HepG2 (cell line): Measurements from ENCODE around the gene MRPL50. TPM values are rescaled to one million over a fixed set of nuclear protein-coding genes. Genes with fewer than 3 reads are reported as not detected.
A peak's percentile ranks its signal among the peaks of the same experiment; 100 is the strongest.

Experiments
- BCL6 ChIP-seq: IDR thresholded peaks from 2 replicates; pipeline ENCODE4 v1.6.1; 2016; ENCODE audit warnings: missing genetic modification reagents, missing compliant biosample characterization
- KDM6A ChIP-seq: IDR thresholded peaks from 2 replicates; pipeline ENCODE4 v1.6.1; 2016; ENCODE audit warnings: low read depth
- MED13 ChIP-seq: sonication (generic); formaldehyde crosslinking; IDR thresholded peaks from 2 replicates; pipeline ENCODE4 v1.5.0; 2020; ENCODE audit warnings: missing genetic modification reagents
- MTF2 ChIP-seq: sonication (generic); formaldehyde crosslinking; IDR thresholded peaks from 2 replicates; pipeline ENCODE4 v1.5.0; 2020; ENCODE audit warnings: missing genetic modification reagents, borderline replicate concordance
- PAF1 ChIP-seq: IDR thresholded peaks from 2 replicates; pipeline ENCODE4 v1.6.1; 2016; ENCODE audit warnings: missing genetic modification reagents, missing compliant biosample characterization
- PHF21A ChIP-seq: sonication (generic); formaldehyde crosslinking; IDR thresholded peaks from 2 replicates; pipeline ENCODE4 v1.5.0; 2020; ENCODE audit warnings: mild to moderate bottlenecking, missing genetic modification reagents
- SAP130 ChIP-seq: IDR thresholded peaks from 2 replicates; pipeline ENCODE4 v1.6.1; 2016; ENCODE audit warnings: low read depth
- SRSF4 ChIP-seq: fragments of 200-400 bp; formaldehyde crosslinking; IDR thresholded peaks from one replicate; pipeline ENCODE4 v1.6.1; 2018; ENCODE audit warnings: mild to moderate bottlenecking, low read depth, low read length, moderate library complexity; ENCODE audit not compliant: poor library complexity, severe bottlenecking
- SRY ChIP-seq: sonication (generic); formaldehyde crosslinking; IDR thresholded peaks from 2 replicates; pipeline ENCODE4 v1.8.0; 2022; ENCODE audit warnings: mild to moderate bottlenecking, missing genetic modification reagents
- XBP1 ChIP-seq: sonication (generic); formaldehyde crosslinking; IDR thresholded peaks from 2 replicates; pipeline ENCODE4 v1.5.0; 2020; ENCODE audit warnings: missing genetic modification reagents
- ZFAT ChIP-seq: sonication (generic); formaldehyde crosslinking; conservative IDR thresholded peaks from 2 replicates; pipeline ENCODE4 v1.8.1; 2023; ENCODE audit warnings: missing genetic modification reagents, inconsistent platforms
- ZNF260 ChIP-seq: sonication (generic); formaldehyde crosslinking; IDR thresholded peaks from 2 replicates; pipeline ENCODE4 v1.4.0; 2020; ENCODE audit warnings: missing genetic modification reagents, low read depth, mild to moderate bottlenecking, borderline replicate concordance
- ZNF343 ChIP-seq: sonication (generic); formaldehyde crosslinking; IDR thresholded peaks from 2 replicates; pipeline ENCODE4 v1.4.0; 2020; ENCODE audit warnings: mild to moderate bottlenecking, missing genetic modification reagents
- ZNF451 ChIP-seq: sonication (generic); formaldehyde crosslinking; IDR thresholded peaks from 2 replicates; pipeline ENCODE4 v1.5.0; 2020; ENCODE audit warnings: mild to moderate bottlenecking, missing genetic modification reagents
- ZNF607 ChIP-seq: sonication (generic); formaldehyde crosslinking; IDR thresholded peaks from 2 replicates; pipeline ENCODE4 v1.5.1; 2020; ENCODE audit warnings: missing genetic modification reagents, mild to moderate bottlenecking, borderline replicate concordance
- ZNF709 ChIP-seq: sonication (generic); formaldehyde crosslinking; IDR thresholded peaks from 2 replicates; pipeline ENCODE4 v1.5.0; 2020; ENCODE audit warnings: mild to moderate bottlenecking, missing genetic modification reagents
- polyA plus RNA-seq, 8 experiments: library from polyadenylated mRNA; depleted of rRNA in 3 of 8; stranded (reverse) in 7 of 8; unstranded in 1 of 8; fragments of >200 nt; fragmentation: Illumina TruSeq in 4 of 8; extraction: Trizol in 4 of 8; gene quantifications; 2 replicates each; pipeline versions ENCODE4 v1.2.1 to v1.2.3, GENCODE V29; 2011 to 2016; ENCODE audit warnings: low read depth in 4 of 8, missing spikeins in 1 of 8, mixed read lengths in 1 of 8; ENCODE audit not compliant: insufficient read depth in 1 of 8
- total RNA-seq, 5 experiments: library from RNA; depleted of rRNA; stranded (reverse); fragments of >200 nt; fragmentation: Illumina TruSeq; extraction: Trizol; gene quantifications; 2 replicates each; pipeline ENCODE4 v1.2.3, GENCODE V29; 2016; ENCODE audit warnings: low read depth in 1 of 5
- TF ChIP-seq, protein P1 (sequence below): sonication (generic); formaldehyde crosslinking; IDR thresholded peaks from 2 replicates; pipeline ENCODE4 v1.8.1; 2023; ENCODE audit warnings: mild to moderate bottlenecking, missing genetic modification reagents, borderline replicate concordance
- TF ChIP-seq, protein P2 (sequence below): sonication (generic); formaldehyde crosslinking; IDR thresholded peaks from 2 replicates; pipeline ENCODE4 v1.4.0; 2020; ENCODE audit warnings: missing genetic modification reagents
- TF ChIP-seq, protein P3 (sequence below): sonication (generic); formaldehyde crosslinking; IDR thresholded peaks from 2 replicates; pipeline ENCODE4 v1.4.0; 2020; ENCODE audit warnings: mild to moderate bottlenecking, missing genetic modification reagents
- TF ChIP-seq, protein P4 (sequence below), 2 experiments: sonication (generic) in 1 of 2; formaldehyde crosslinking in 1 of 2; IDR thresholded peaks; 2 replicates each; pipeline versions ENCODE4 v1.4.0 to v1.6.1; 2016 to 2020; ENCODE audit warnings: borderline replicate concordance in 1 of 2, low read depth in 1 of 2, mild to moderate bottlenecking in 1 of 2, missing genetic modification reagents in 1 of 2

The MRPL50 gene
- total and polyA plus RNA-seq, 2 of the 13 experiments (the other 11 are each of a cell fraction or from before 2014, with no cell fraction given), result 37.1 to 70.0 TPM

DNA sequence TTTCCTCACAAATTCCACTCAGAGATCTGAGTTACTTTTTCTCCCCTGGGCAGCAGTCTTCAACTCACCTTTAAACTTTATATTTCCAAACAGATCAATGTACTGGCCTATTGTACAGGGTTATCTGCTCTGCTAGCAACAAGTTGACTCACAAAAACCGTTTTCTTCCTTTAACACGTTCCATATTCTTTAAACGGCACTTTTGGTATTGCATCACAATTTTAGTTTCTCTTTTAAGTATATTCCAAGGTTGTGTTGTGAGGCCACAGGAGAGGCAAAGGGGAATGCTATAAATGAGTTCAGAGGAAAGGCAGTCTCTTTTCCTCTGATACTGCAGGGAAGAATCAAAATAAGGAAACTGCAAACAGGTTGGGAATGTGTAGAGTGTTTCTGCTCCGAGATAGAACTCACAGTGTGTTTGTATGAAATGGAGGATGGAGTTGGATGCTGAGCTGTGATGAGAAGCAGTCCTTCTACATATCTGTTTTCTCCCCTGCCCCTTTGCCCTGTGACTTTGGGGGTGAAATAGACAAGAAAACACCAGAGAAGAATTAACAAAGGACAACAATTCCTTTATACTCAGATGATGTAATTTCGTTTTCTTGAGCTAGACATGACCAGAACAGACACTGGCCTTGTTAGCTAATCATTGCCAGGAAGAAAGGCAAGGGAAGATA lies 47.1 kb upstream of the MRPL50 start (continued):
- TF ChIP-seq SRSF4 (no peak), ZNF607 (no peak), ZNF709 (CRISPR knock-in tag) (no peak), ZNF451 (no peak), MTF2 (CRISPR knock-in tag) (no peak), ZNF343 (CRISPR knock-in tag) (no peak), PHF21A (CRISPR knock-in tag) (no peak), KDM6A (CRISPR knock-in tag) (peak; percentile 70), BCL6 (CRISPR knock-in tag) (peak; percentile 16; the same call in 1 of the 2 replicates), SAP130 (peak; percentile 61), ZFAT (CRISPR knock-in tag) (no peak), XBP1 (CRISPR knock-in tag) (no peak), PAF1 (CRISPR knock-in tag) (no peak), SRY (no peak; the same call in 1 of the 2 replicates), ZNF260 (CRISPR knock-in tag) (no peak), MED13 (CRISPR knock-in tag) (no peak)
- TF ChIP-seq, protein P1, sequence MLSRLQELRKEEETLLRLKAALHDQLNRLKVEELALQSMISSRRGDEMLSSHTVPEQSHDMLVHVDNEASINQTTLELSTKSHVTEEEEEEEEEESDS (CRISPR knock-in tag), result no peak
- TF ChIP-seq, protein P2, sequence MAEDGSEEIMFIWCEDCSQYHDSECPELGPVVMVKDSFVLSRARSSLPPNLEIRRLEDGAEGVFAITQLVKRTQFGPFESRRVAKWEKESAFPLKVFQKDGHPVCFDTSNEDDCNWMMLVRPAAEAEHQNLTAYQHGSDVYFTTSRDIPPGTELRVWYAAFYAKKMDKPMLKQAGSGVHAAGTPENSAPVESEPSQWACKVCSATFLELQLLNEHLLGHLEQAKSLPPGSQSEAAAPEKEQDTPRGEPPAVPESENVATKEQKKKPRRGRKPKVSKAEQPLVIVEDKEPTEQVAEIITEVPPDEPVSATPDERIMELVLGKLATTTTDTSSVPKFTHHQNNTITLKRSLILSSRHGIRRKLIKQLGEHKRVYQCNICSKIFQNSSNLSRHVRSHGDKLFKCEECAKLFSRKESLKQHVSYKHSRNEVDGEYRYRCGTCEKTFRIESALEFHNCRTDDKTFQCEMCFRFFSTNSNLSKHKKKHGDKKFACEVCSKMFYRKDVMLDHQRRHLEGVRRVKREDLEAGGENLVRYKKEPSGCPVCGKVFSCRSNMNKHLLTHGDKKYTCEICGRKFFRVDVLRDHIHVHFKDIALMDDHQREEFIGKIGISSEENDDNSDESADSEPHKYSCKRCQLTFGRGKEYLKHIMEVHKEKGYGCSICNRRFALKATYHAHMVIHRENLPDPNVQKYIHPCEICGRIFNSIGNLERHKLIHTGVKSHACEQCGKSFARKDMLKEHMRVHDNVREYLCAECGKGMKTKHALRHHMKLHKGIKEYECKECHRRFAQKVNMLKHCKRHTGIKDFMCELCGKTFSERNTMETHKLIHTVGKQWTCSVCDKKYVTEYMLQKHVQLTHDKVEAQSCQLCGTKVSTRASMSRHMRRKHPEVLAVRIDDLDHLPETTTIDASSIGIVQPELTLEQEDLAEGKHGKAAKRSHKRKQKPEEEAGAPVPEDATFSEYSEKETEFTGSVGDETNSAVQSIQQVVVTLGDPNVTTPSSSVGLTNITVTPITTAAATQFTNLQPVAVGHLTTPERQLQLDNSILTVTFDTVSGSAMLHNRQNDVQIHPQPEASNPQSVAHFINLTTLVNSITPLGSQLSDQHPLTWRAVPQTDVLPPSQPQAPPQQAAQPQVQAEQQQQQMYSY, result peak; percentile 65; the same call in 1 of the 2 replicates
- TF ChIP-seq, protein P3, sequence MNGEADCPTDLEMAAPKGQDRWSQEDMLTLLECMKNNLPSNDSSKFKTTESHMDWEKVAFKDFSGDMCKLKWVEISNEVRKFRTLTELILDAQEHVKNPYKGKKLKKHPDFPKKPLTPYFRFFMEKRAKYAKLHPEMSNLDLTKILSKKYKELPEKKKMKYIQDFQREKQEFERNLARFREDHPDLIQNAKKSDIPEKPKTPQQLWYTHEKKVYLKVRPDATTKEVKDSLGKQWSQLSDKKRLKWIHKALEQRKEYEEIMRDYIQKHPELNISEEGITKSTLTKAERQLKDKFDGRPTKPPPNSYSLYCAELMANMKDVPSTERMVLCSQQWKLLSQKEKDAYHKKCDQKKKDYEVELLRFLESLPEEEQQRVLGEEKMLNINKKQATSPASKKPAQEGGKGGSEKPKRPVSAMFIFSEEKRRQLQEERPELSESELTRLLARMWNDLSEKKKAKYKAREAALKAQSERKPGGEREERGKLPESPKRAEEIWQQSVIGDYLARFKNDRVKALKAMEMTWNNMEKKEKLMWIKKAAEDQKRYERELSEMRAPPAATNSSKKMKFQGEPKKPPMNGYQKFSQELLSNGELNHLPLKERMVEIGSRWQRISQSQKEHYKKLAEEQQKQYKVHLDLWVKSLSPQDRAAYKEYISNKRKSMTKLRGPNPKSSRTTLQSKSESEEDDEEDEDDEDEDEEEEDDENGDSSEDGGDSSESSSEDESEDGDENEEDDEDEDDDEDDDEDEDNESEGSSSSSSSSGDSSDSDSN (CRISPR knock-in tag), result no peak
- TF ChIP-seq, protein P4, sequence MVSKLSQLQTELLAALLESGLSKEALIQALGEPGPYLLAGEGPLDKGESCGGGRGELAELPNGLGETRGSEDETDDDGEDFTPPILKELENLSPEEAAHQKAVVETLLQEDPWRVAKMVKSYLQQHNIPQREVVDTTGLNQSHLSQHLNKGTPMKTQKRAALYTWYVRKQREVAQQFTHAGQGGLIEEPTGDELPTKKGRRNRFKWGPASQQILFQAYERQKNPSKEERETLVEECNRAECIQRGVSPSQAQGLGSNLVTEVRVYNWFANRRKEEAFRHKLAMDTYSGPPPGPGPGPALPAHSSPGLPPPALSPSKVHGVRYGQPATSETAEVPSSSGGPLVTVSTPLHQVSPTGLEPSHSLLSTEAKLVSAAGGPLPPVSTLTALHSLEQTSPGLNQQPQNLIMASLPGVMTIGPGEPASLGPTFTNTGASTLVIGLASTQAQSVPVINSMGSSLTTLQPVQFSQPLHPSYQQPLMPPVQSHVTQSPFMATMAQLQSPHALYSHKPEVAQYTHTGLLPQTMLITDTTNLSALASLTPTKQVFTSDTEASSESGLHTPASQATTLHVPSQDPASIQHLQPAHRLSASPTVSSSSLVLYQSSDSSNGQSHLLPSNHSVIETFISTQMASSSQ (IDR thresholded peaks at IDR 0.05; ENCODE audit: low read depth), result peak; percentile 79
- TF ChIP-seq, protein P4 (CRISPR knock-in tag; IDR thresholded peaks at IDR 0.05; ENCODE audit: borderline replicate concordance), result no peak; the same call in 1 of the 2 replicates
